IPS-NIHi11 (cell line): Measurements from ENCODE around the gene SCMH1.
"Not testable (repeated sequence)": the region's sequence is repeated elsewhere in the genome, so short reads cannot be mapped to it uniquely, and the experiment has no call there.

ENCODE experiments used
- DNase-seq: peaks from one replicate; pipeline ENCODE4 v3.0.0; 2012; ENCODE audit warnings: mixed read lengths, low spot score

The SCMH1 gene

DNA sequence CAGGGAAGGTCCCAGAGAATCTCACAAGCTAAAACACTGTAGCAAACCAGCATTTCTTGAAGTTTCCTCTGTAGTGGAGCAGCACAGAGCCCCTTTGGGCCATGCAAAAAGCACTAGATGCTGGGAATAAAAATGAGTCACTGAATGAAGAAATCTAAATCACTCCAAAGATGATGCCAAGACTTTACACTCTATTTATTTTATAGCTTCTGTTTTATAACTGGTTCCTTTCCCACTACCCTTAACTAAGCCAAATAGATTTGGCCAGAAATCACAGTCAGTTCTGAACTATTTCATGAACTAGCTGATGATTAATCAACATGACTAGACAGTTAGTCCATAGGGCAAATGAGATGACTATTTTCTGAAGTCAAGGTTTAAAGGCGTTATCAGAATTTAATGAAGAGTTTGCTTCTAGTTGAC is 89.5 kb downstream of the SCMH1 start:
- no peak for DNase-seq

DNA sequence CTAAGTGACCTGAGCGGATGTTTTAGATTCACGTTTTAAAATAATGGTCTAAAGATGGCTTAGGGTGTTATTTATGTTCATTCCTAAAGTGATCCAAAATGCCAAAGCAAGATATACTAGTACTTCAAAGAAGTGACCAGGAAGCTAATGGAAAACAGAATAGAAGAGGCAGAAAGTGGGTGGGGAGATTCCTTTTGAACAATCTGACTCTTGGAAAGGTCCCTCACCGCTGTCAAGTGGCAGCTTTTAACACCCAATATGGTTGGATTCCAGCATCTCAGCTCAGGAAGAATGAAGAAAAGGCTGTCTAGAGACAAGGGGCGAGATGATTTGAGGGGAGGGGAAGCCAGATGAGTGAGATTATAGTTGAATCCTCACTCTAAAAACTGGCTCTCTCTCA is 90.3 kb downstream of the SCMH1 start:
- DNase-seq = no peak

DNA sequence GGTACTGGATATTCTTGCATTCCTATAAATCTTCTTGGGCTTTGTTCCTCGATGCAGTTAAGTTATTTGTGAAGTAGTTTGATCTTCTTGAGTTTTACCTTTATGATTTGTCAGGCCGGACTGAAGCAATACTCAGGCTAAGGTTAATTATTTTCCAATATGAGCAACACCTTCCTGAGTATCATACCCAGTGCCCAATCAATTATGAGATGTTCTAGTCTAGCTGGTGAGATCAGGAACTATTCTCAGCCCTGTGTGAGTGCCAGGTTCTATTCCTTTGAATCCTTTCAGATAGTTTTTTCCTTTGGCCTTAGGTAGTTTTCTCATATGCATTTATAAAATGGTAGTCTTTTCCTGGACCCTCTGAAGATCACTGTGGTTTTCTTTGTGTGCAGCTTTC is 92.5 kb downstream of the SCMH1 start:
- no peak for DNase-seq

DNA sequence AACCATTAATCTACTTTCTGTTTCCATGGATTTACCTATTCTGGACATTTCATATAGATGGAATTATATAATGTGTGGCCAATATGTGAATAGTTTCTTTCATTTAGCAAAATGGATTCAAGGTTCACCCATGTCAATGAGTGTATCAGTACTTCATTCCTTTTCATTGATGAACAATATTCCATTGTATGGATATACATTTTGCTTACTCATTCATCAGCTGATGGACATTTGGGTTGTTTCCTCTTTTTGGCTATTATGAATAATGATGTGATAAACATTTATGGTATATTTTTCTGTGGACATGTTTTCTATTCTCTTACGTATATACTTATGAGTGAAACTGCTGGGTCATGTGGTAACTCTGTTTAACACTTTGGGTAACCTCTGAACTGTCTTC is 97.8 kb downstream of the SCMH1 start:
- no peak for DNase-seq

DNA sequence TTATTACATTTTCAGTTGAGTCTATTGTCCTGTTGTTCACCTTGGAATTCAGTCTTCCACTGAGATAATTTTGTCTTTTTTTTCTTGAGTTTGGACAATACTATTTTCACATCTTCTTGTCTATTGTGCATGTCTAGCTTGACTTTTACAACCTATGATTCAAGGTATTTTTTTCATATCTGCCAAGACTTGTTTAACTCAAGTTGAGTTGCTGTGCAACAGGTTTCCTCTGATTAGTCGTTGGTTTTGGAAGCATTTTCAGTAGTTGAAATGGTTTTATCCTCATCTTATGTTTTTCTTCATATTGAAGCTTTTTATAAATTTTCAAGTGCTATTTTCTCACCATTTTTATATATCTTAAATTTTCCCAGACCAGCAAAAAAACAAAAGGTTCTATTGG is 103.6 kb downstream of the SCMH1 start:
- DNase-seq = no peak

DNA sequence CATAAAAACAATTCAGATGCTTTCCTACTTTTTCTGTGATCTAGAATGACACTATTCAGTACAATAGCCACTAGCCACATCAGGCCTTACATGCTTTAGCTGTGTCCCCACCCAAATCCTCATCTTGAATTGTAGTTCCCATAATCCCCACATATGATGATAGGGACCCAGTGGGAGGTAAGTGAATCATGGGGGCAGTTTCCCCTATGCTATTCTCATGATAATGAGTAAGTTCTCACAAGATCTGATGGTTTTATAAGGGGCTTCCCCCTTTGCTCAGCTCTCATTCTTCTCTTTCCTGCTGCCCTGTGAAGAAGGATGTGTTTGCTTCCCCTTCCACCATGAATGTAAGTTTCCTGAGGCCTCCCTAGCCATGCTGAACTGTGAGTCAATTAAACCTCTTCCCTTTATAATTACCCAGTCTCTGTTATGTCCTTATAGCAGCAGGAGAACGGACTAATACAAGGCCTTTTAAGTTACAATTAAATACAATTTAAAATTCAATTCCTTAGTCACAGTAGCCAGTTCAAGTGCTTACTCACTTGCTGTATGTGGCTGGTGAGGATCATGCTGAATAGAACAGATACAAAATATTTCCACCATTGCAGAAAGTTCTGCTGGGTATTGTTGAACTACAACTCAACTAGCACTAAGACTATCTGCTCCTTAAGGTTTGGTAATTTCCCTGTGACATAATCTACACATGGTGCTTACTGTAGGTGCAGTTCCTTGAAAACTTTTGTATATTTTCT is 106.7 kb downstream of the SCMH1 start:
- DNase-seq = no peak

DNA sequence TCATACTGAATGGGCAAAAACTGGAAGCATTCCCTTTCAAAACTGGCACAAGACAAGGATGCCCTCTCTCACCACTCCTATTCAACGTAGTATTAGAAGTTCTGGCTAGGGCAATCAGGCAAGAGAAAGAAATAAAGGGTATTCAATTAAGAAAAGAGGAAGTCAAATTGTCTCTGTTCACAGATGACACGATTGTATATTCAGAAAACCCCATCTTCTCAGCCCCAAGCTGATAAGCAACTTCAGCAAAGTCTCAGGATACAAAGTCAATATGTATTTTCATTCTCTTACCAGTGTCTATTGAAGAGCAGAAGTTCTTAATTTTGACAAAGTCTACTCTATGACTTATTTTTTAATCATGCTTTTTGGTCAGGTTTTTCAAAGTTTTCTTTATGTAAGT is 107.8 kb downstream of the SCMH1 start:
- not testable (repeated sequence) for DNase-seq

DNA sequence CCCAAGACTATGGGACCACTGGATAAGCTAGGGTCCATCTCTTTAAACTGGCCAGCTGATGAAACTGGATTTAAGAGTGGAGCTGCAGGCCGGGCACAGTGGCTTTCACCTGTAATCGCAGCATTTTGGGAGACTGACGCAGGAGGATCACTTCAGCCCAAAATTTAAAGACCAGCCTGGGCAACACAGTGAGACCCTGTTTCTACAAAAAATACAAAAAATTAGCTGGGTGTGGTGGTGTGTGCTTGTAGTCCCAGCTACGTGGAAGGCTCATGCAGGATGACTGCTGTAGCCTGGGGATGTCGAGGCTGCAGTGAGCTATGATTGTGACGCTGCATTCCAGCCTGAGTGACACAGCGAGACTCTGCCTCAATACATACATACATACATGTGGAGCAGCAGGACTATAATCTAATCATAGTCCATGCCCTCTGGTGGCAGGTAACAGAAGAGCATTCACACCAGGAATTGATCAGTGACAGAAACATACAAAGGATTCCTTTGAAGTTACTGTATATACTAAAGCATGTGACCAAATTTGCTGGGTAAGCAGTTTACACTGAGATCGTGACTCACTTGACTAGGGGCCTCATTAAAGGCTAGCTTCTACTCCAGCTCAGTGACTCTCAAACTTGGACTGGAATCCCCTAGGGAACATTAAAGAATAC is 119.1 kb downstream of the SCMH1 start:
- peak; percentile 54 for DNase-seq

DNA sequence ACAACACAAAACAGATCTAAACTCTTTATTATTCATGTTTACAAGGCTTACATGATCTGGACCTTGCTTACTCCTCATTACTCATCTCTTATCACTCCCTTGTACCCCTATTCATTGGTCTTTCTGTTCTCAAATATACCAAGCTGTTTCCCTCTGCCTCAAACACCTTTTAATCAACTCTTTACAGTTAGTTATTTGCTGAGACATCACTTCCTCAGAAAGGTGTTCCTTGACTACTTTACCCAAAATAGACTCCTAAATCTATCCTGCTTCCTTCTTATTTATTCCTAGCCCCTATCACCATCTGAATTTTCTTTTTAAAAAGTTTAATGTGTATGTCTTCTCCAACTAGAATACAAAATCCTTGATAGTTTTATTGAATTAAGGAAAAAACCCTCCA is 120.0 kb downstream of the SCMH1 start:
- DNase-seq = no peak

DNA sequence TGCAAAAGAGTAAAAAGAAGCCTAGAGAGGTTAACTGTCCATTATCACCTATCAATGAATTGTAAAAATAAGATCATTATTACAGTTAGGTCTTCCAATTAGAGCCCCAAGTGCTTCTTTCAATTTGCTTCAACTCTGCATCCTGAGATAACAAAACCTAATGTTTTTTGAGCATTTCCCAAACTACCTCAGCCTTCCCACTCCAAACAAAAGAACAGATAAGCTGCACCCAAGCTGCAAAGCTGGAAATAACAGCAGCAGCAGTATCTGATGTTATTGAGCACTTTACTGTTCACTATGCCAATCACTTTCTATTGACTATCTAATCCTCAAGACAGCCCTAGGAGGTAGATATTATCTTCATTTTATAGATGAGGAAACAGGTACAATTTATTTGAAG is 123.5 kb downstream of the SCMH1 start:
- DNase-seq = no peak

DNA sequence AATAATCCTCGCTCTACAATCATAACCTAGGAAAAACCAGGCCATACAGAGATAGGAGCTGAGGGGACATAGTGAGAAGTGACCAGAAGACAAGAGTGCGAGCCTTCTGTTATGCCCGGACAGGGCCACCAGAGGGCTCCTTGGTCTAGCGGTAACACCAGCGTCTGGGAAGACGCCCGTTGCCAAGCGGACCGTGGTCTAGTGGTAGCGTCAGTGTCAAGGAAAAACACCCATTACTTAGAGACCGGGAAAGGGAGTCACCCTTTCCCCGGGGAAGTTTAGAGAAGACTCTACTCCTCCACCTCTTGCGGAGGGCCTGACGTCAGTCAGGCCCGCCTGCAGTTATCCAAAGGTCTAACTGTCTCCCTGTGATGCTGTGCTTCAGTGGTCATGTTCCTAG is 124.9 kb downstream of the SCMH1 start:
- DNase-seq = not testable (repeated sequence)

DNA sequence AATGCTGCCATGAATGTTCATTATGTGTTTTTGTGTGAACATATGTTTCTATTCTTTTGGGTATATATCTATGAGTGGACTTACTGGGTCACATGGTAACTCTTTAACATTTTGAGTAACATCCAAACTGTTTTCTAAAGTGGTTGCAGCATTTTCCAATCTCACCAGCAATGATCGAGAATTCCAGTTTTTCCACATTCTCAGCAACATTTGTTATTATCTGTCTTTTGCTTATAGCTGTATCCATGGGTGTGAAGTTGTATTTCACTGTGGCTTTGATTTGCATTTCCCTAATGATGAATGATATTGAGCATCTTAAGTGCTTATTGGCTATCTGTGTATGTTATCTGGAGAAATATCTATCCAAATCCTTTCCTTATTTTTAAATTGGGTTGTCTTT is 131.4 kb downstream of the SCMH1 start:
- no peak for DNase-seq

DNA sequence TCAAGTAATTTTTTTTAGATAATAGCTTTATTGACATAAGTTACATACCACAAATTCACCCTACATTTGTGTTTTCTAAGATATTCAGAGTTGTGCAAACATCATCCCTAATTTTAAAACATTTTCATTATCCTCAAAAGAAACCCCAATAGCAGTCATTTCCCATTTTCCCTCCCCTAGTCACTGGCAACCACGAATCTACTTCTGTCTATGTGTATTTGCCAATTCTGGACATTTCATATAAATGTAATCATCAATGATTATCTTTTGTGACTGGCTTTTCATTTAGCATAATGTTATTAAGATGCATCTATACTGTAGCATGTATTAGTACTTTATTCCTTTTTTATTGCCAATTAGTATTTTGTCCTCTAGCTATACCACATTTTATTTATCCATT is 131.8 kb downstream of the SCMH1 start:
- DNase-seq = no peak

DNA sequence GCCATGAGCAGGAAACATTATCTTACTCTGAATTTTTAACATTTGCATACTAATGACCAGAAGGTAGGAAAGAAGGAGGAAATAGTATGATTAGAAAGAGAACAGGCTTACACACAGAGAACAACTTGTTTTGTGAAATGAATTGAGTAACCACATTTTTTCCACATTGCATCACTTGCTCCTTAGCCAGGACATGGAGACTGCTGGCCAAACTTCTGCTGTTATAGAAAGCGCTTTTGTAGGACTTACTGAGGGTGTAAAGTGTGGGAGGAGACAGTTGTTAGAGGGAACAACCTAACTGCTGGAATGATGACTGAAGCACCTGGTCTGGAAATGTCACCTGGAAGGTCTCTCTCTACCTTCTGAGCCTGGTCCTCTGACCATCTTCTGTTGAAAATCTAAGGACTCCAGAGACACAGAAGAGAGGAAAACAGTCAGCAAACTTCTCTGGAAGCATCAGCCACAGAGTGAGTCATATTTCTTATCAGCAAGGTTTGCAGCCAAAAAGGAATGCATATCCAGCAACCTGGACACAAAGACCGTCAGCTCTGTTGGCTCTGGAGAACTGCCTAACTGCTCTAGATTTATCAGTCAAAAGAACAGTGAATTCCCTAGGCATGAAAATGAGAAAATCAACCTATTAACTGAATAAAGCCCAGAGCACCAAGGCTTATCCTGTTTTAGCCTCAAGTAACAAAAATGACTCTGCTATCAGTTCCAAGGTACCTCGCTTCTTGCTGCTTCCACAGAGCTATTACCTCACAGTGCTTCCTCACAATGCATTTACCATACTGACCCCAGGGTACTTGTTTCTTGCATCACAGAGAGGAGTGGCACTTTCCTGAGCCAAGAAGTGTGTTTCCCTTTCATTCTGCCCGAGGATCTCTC is 132.6 kb downstream of the SCMH1 start:
- peak; percentile 24 for DNase-seq

DNA sequence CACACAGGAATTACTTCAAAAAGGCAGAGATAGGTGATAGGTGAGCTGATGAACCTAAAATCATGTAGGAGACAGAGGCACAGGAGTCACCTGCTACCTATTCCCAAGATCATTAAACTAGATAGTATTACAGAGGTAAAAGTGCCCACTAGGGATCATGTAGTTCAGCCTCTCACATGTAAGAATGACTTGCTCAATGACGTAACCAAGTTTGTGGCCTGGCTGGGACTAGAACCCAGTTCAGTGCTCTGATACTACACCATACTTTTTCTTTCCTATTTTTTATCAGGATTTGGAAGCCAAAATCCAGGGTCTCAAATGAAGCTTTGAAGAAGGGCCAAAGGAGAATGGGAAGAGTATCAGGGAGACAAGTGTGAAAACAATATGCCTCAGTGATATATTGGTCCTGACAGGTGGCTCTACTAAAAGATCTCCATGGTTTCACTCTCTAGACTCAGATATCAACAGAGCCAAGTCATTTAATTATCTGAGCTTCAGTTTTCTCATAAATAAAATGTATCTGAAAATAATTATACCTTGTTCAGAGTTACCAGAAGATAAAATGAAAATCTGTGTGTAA is 133.3 kb downstream of the SCMH1 start:
- DNase-seq = no peak

DNA sequence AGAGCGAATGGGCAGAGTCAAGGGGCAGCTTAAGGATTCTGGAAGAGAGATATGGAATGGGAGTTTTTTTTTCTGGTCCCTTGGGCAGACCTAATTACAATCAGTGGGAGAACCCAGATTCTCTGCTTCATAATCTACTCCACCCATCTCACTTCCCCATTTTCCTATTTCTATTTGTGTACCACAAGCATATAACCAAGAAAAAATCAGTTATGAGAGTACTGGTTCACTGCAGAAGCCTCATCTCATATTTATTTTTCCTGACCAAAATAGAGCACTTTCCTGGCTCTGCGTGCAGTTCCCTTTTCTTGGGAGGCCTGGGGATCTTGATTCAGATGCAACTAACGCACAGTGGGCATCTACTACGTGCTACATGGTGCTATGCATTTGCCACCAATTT is 138.3 kb downstream of the SCMH1 start:
- no peak for DNase-seq

DNA sequence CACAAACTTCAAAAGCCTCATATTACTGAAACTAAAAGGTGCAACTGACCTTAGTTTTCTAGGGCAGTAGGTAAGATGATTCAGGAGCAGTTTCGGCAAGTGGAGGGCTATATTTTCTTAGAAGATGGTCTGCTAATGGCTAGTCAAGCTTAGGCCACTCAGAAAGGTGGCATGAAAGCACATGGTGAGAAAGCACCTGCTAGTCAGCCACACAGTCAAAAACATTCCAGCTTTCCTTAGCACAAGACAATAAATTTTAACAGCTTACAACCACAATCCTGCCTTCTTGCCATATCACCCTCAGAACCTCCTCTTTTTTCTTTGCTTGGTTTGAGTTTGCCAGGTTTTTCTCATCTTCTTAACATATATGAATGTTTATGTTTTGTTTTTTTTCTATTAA is 139.5 kb downstream of the SCMH1 start:
- DNase-seq = no peak

DNA sequence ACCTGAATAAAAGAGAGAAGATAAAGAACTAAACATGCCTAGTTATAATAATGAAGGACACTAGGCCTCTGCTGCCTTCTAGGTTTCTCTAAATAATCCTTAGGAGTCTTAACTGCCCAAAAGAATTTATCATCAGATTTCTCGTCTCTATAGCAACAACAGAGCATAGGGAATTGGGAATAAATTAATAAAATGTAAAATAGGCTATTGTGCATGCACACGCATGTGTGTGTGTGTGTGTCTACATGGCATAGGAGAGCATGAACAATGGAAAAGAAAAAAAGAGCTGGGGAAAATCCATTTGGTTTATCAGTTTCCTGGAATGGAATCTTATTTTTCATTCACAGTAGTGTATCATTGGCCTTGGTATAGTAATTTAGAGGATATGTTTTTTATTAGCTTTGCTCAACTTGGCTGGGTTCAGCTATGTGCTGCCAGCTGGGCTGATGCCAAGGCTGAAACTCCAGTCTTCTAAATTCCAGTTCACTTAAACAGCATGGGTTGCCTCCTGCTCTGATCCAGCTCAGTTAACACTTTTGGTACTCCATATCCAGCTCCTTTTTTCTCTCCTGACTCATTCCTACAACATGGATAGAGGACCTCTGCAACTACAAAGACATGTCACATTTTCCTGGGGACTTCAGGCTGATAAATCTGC is 140.0 kb downstream of the SCMH1 start:
- DNase-seq = peak; percentile 38

DNA sequence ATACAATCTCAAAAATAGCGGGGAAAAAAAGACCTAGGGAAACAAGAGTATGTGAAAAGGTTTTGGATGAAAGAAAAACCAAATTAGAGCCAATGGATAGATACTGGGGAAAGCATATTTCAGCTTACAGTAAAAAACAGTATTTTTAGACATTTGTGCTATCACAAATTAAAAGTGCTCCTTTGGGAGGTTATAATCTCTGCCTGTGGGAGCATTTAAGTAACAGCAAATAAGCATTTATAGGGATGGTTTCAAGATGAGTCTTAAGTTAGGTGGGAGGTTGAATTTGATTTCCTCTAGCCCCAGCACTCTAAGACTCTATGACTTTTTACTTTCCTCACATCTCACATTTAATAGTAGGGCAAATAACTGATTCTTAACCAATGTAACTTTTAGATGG is 141.0 kb downstream of the SCMH1 start:
- no peak for DNase-seq

DNA sequence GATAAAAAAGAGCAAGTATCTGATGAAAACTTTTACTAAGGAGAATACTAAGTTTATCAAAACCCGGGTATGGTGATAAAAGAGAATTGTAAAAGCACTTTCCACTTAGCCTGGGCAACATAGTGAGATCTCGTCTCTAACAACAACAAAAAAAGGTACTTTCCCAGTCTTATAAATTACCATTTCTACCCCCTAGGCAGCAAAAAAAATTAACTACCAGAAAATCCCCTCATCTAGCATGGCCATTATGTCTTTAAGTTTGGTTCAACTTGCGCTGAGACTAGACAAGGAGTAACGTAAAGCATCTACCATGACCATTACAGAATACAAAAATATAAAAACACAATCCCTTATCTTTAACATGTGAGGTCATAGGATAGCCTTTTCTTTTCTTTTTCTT is 141.9 kb downstream of the SCMH1 start:
- no peak for DNase-seq

DNA sequence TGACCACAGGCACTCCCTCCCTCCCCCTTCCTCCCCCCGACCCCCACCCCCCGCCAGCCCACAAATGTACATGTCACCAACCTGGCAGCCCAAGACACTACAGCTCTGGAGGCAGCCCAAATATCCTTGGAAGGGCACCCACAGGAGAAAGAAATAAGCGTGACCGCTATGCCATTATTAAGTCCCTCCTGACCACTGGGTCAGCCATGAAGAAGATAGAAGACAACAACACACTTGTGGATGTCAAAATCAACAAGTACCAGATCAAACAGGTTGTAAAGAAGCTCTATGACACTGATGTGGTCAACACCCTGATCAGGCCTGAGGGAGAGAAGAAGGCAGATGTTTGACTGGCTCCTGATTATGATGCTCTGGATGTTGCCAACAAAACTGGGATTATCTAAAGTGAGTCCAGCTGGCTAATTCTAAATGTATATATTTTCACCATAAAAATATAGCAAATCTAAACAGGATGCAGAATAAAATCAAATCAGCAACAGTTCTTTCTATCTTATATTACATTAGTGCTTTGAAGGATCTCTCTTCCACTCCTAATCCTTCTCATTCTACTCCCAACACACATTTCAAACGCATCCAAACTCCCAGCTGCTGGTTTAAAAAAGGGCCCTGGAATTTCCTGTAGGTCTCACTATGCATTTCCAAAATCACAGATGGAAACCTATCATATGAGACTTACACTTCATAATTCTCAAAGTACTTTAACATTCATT is 143.2 kb downstream of the SCMH1 start:
- no peak for DNase-seq
